Tongue (tissue), 2 donors: ENCODE data around the gene AOPEP. TPM values are rescaled to one million over a fixed set of nuclear protein-coding genes. Genes with fewer than 3 reads are reported as not detected.

ENCODE experiments used
- DNase-seq: peaks from one replicate; pipeline ENCODE4 v3.0.0-alpha.2; 2015
- total RNA-seq: library from RNA; depleted of rRNA; stranded (reverse); fragments of >200 nt; gene quantifications from one replicate; pipeline ENCODE4 v1.2.3, GENCODE V29; 2014

The AOPEP gene
- total RNA-seq, result 391 TPM

GRCh38 chr9:94726495-94727191 lies at the start of gene AOPEP:
Gene AOPEP (plus strand): TSS chr9:94726699. CDS start chr9:94759784, 33,085 bp downstream.
- peak; percentile 98 for DNase-seq

- peak; percentile 48 for DNase-seq
Observed at GRCh38 chr9:94677929-94678328, 48.6 kb upstream of the AOPEP start.

GRCh38 chr9:94679587-94679986 lies 46.9 kb upstream of the AOPEP start:
- DNase-seq, result no peak

- DNase-seq, result no peak
Observed at GRCh38 chr9:94680020-94680419, 46.5 kb upstream of the AOPEP start.

- DNase-seq, result no peak
Observed at GRCh38 chr9:94680621-94681020, 45.9 kb upstream of the AOPEP start.

- peak; percentile 87 for DNase-seq
Observed at GRCh38 chr9:94681508-94681907, 45.0 kb upstream of the AOPEP start.

GRCh38 chr9:94685359-94685758 lies 41.1 kb upstream of the AOPEP start:
- no peak for DNase-seq

GRCh38 chr9:94687451-94687850 lies 39.0 kb upstream of the AOPEP start:
- DNase-seq, result peak; percentile 44

GRCh38 chr9:94690344-94690743 lies 36.2 kb upstream of the AOPEP start:
- DNase-seq, result no peak

GRCh38 chr9:94692601-94693000 lies 33.9 kb upstream of the AOPEP start:
- no peak for DNase-seq

GRCh38 chr9:94693485-94694204 lies 32.9 kb upstream of the AOPEP start:
- no peak for DNase-seq

- no peak for DNase-seq
Observed at GRCh38 chr9:94696545-94696944, 30.0 kb upstream of the AOPEP start.

GRCh38 chr9:94697972-94698581 lies 28.4 kb upstream of the AOPEP start:
- DNase-seq, result peak; percentile 28

GRCh38 chr9:94699715-94700373 lies 26.7 kb upstream of the AOPEP start:
- DNase-seq, result no peak

GRCh38 chr9:94700445-94700844 lies 26.1 kb upstream of the AOPEP start:
- DNase-seq, result no peak

GRCh38 chr9:94703488-94704140 lies 22.9 kb upstream of the AOPEP start:
- no peak for DNase-seq

- no peak for DNase-seq
Observed at GRCh38 chr9:94705162-94705702, 21.3 kb upstream of the AOPEP start.

GRCh38 chr9:94706922-94707321 lies 19.6 kb upstream of the AOPEP start:
- no peak for DNase-seq

GRCh38 chr9:94713436-94714215 lies 12.9 kb upstream of the AOPEP start:
- DNase-seq, result no peak

GRCh38 chr9:94714494-94714893 lies 12.0 kb upstream of the AOPEP start:
- DNase-seq, result no peak

- DNase-seq, result no peak
Observed at GRCh38 chr9:94717761-94718160, 8.7 kb upstream of the AOPEP start.
